Fibroblast of lung (primary cell): ENCODE data around the gene ALKBH4. TPM values are rescaled to one million over a fixed set of nuclear protein-coding genes. Genes with fewer than 3 reads are reported as not detected.

Experiments used
- DNase-seq, 2 donors: peaks; one replicate each; pipeline versions ENCODE4 v3.0.0 to v3.0.0-alpha.2; 2010; ENCODE audit warnings: low read depth in 2 of 2
- H2AFZ ChIP-seq: 2 replicates; pipeline ENCODE4 v1.5.1; 2012; ENCODE audit warnings: low read length, control low read depth, inconsistent platforms
- H3K27ac ChIP-seq: 2 replicates; pipeline ENCODE4 v1.5.1; 2011; ENCODE audit warnings: low read length, control low read depth; ENCODE audit not compliant: insufficient read depth
- H3K27me3 ChIP-seq: 2 replicates; pipeline ENCODE4 v1.5.1; 2011; ENCODE audit warnings: mild to moderate bottlenecking, low read length; ENCODE audit not compliant: control insufficient read depth, insufficient read depth
- H3K36me3 ChIP-seq: 2 replicates; pipeline ENCODE4 v1.5.1; 2011; ENCODE audit warnings: low read length; ENCODE audit not compliant: control insufficient read depth, insufficient read depth
- H3K4me1 ChIP-seq: 2 replicates; pipeline ENCODE4 v1.5.1; 2011; ENCODE audit warnings: low read length; ENCODE audit not compliant: control insufficient read depth, insufficient read depth; ENCODE audit errors: extremely low read depth
- H3K4me2 ChIP-seq: 2 replicates; pipeline ENCODE4 v1.5.1; 2011; ENCODE audit warnings: low read length, control low read depth; ENCODE audit not compliant: insufficient read depth; ENCODE audit errors: extremely low read depth
- H3K4me3 ChIP-seq, 4 experiments: fragments of 200-600 bp in 1 of 4; sonication (generic) in 1 of 4; replicated peaks in 1 of 4; 2 replicates each; pipeline ENCODE4 v1.5.1; 2011 to 2016; ENCODE audit warnings: low read length in 4 of 4, low read depth in 3 of 4, mild to moderate bottlenecking in 3 of 4, control low read depth in 2 of 4, inconsistent platforms in 1 of 4, mixed read lengths in 1 of 4; ENCODE audit not compliant: insufficient read depth in 1 of 4; ENCODE audit errors: control extremely low read depth in 1 of 4
- H3K79me2 ChIP-seq: 2 replicates; pipeline ENCODE4 v1.5.1; 2012; ENCODE audit warnings: mild to moderate bottlenecking, low read length, inconsistent platforms; ENCODE audit not compliant: control insufficient read depth, insufficient read depth
- H3K9ac ChIP-seq: 2 replicates; pipeline ENCODE4 v1.5.1; 2011; ENCODE audit warnings: mild to moderate bottlenecking, low read length, control low read depth; ENCODE audit not compliant: insufficient read depth
- H3K9me3 ChIP-seq: 2 replicates; pipeline ENCODE4 v1.5.1; 2012; ENCODE audit warnings: low read depth, low read length; ENCODE audit not compliant: control insufficient read depth, insufficient read depth
- H4K20me1 ChIP-seq: 2 replicates; pipeline ENCODE4 v1.5.1; 2011; ENCODE audit warnings: low read length; ENCODE audit not compliant: control insufficient read depth, insufficient read depth; ENCODE audit errors: extremely low read depth
- CTCF ChIP-seq, 2 donors: IDR thresholded peaks in 1 of 2; conservative IDR thresholded peaks in 1 of 2; 1 replicate in 1 of 2; 2 replicates in 1 of 2; pipeline ENCODE4 v1.5.1; 2011 to 2012; ENCODE audit warnings: low read length in 2 of 2, control low read depth in 1 of 2, inconsistent platforms in 1 of 2, low read depth in 1 of 2, mild to moderate bottlenecking in 1 of 2
- EZH2 ChIP-seq: IDR thresholded peaks from 2 replicates; pipeline ENCODE4 v1.5.1; 2012; ENCODE audit warnings: low read length, control low read depth, mild to moderate bottlenecking; ENCODE audit errors: missing control alignments
- polyA plus RNA-seq, 2 donors: library from polyadenylated mRNA; depleted of rRNA in 1 of 2; stranded (reverse) in 1 of 2; unstranded in 1 of 2; fragments of >200 nt; gene quantifications; 2 replicates each; pipeline ENCODE4 v1.2.1, GENCODE V29; 2011 to 2012; ENCODE audit warnings: missing spikeins in 1 of 2
- total RNA-seq: library from RNA; depleted of rRNA; stranded (reverse); fragments of >200 nt; gene quantifications from 2 replicates; pipeline ENCODE4 v1.2.1, GENCODE V29; 2014

ALKBH4 gene
- total and polyA plus RNA-seq, 2 donors (not counting 1 experiment from before 2014, with no cell fraction given) = 3.7 to 13.2 TPM

- no peaks in the 10 kb centered on the region for H4K20me1 ChIP-seq
- no peaks in the 10 kb centered on the region for H3K27me3 ChIP-seq
- DNase-seq = no peak
- no peak overlapping the region for H3K9ac ChIP-seq
- TF ChIP-seq EZH2 (no peak), CTCF (conservative IDR thresholded peaks at IDR 0.05 in 1 of 2, IDR thresholded peaks at IDR 0.05 in 1 of 2; ENCODE audit: low read depth in 1 of 2, low read length in 2 of 2) (no peak)
- H3K27ac ChIP-seq = no peak overlapping the region
- no peak overlapping the region for H3K4me3 ChIP-seq
- H3K36me3 ChIP-seq = peaks cover 2% of the 10 kb centered on the region
- peaks cover 3% of the 10 kb centered on the region for H3K79me2 ChIP-seq
- H3K9me3 ChIP-seq = no peaks in the 10 kb centered on the region
- no peak overlapping the region for H3K4me2 ChIP-seq
- H2AFZ ChIP-seq = no peak overlapping the region
- H3K4me1 ChIP-seq = peaks cover 5% of the 10 kb centered on the region
These were observed 32.9 kb downstream of the ALKBH4 start for GRCh38 chr7:102431617-102432298.

DNA sequence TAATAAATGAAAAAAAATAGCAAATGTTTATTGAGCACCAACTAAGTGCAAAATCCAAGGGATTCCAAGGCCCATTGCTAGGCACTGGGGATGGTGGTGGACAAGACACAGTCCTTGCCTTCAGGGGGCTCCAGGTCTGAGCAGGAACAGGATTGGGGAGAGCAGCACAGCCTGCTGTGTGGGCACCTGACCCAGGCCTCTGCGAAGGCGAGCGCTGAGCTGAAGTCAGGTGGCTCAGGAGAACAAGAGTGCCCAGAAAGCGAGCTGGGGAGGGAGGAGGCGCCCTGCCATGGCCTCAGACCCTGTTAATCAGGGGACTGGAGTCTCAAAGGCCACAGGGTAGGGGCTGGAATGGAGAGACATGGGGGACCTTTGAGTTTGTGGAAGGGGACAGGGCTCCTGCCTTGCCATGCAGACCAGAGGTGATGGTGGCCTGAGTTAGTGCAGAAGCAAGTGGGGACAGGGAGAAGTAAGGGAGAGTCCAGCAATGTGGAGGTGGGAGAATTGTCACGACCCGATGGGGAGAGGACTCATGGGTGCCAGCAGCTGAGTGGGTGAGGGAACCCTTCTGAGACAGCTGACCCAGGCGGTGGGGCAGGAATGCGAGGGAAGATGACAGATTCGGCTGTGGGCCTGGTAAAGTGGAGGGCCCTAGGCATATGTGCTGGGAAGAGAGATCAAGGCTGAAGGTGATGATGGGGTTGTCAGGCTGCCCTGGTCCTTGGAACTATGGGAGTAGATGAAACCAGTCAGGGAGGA is 35.3 kb downstream of the ALKBH4 start:
- H2AFZ ChIP-seq = no peak overlapping the region
- no peak overlapping the region for H3K27ac ChIP-seq
- no peaks in the 10 kb centered on the region for H3K27me3 ChIP-seq
- peaks cover 2% of the 10 kb centered on the region for H3K4me1 ChIP-seq
- H3K9ac ChIP-seq = no peak overlapping the region
- peaks cover 14% of the 10 kb centered on the region for H3K36me3 ChIP-seq
- H3K4me3 ChIP-seq = no peak overlapping the region
- no peak for DNase-seq
- peaks cover under 1% of the 10 kb centered on the region for H3K79me2 ChIP-seq
- no peak for TF ChIP-seq EZH2
- no peak for TF ChIP-seq CTCF (conservative IDR thresholded peaks at IDR 0.05 in 1 of 2, IDR thresholded peaks at IDR 0.05 in 1 of 2; ENCODE audit: low read depth in 1 of 2, low read length in 2 of 2)
- no peaks in the 10 kb centered on the region for H3K9me3 ChIP-seq
- H3K4me2 ChIP-seq = no peak overlapping the region
- H4K20me1 ChIP-seq = no peaks in the 10 kb centered on the region

DNA sequence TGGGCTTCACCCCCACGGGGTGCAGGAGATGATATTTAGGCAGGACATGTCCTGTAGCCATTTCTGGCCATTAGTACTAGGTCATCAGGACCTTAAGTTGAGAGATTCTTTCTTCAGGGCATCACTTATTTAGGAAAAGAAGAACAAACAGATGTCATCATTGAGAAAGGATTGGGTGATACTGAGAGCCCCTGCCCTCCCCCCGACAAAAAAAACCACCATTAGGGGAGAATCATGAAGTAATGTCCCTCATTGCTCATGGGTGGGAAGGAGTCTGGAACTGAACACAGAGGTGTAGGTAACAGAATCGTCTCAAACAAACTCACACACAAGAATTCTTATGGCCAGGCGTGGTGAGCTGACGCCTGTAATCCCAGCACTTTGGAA is 37.7 kb downstream of the ALKBH4 start:
- DNase-seq = no peak
- Histone ChIP-seq H3K4me1 (no peaks in the 10 kb centered on the region), H3K9me3 (no peaks in the 10 kb centered on the region), H3K9ac (no peak overlapping the region), H4K20me1 (no peaks in the 10 kb centered on the region), H3K79me2 (no peaks in the 10 kb centered on the region), H3K4me3 (no peak overlapping the region), H3K36me3 (peaks cover 14% of the 10 kb centered on the region), H3K4me2 (no peak overlapping the region), H3K27me3 (no peaks in the 10 kb centered on the region), H3K27ac (no peak overlapping the region), H2AFZ (no peak overlapping the region)
- no peak for TF ChIP-seq EZH2
- no peak for TF ChIP-seq CTCF (conservative IDR thresholded peaks at IDR 0.05 in 1 of 2, IDR thresholded peaks at IDR 0.05 in 1 of 2; ENCODE audit: low read depth in 1 of 2, low read length in 2 of 2)
